Trophoblast cell (in vitro differentiated cells and primary cell): ENCODE results near the gene TBC1D8.

Experiments
- DNase-seq, 2 donors: peaks; one replicate each; pipeline ENCODE4 v3.0.0-alpha.2; 2016
- H2AFZ ChIP-seq: 2 replicates; pipeline ENCODE4 v1.6.1; 2013; ENCODE audit warnings: low read length, moderate library complexity, mild to moderate bottlenecking; ENCODE audit not compliant: insufficient read depth, poor library complexity
- H2AK5ac ChIP-seq: 2 replicates; pipeline ENCODE4 v1.6.1; 2013; ENCODE audit warnings: mild to moderate bottlenecking, low read length
- H2BK120ac ChIP-seq: 2 replicates; pipeline ENCODE4 v1.6.1; 2013; ENCODE audit warnings: low read length, mild to moderate bottlenecking, moderate library complexity; ENCODE audit not compliant: insufficient read depth, poor library complexity
- H2BK12ac ChIP-seq: 2 replicates; pipeline ENCODE4 v1.6.1; 2013; ENCODE audit warnings: mild to moderate bottlenecking, low read length, moderate library complexity
- H2BK5ac ChIP-seq: 2 replicates; pipeline ENCODE4 v1.6.1; 2013; ENCODE audit warnings: low read length, low read depth, moderate library complexity, mild to moderate bottlenecking; ENCODE audit not compliant: poor library complexity
- H3K14ac ChIP-seq: 2 replicates; pipeline ENCODE4 v1.6.1; 2013; ENCODE audit warnings: mild to moderate bottlenecking, low read length
- H3K18ac ChIP-seq: 2 replicates; pipeline ENCODE4 v1.6.1; 2013; ENCODE audit warnings: mild to moderate bottlenecking, low read length
- H3K23ac ChIP-seq: 2 replicates; pipeline ENCODE4 v1.6.1; 2013; ENCODE audit warnings: low read length
- H3K27ac ChIP-seq: 2 replicates; pipeline ENCODE4 v1.5.1; 2013; ENCODE audit warnings: low read depth, mild to moderate bottlenecking, inconsistent platforms, low read length, moderate library complexity
- H3K27me3 ChIP-seq: 2 replicates; pipeline ENCODE4 v1.6.1; 2013; ENCODE audit warnings: inconsistent platforms, mild to moderate bottlenecking, low read length, moderate library complexity; ENCODE audit not compliant: insufficient read depth
- H3K36me3 ChIP-seq, 2 experiments: 1 replicate in 1 of 2; 2 replicates in 1 of 2; pipeline ENCODE4 v1.6.1; 2013; ENCODE audit warnings: low read length in 2 of 2, mild to moderate bottlenecking in 2 of 2, moderate library complexity in 1 of 2; ENCODE audit not compliant: insufficient read depth in 2 of 2, control insufficient read depth in 1 of 2
- H3K4ac ChIP-seq: 2 replicates; pipeline ENCODE4 v1.6.1; 2013; ENCODE audit warnings: low read depth, mild to moderate bottlenecking, low read length, moderate library complexity
- H3K4me1 ChIP-seq, 2 experiments: 1 replicate in 1 of 2; 2 replicates in 1 of 2; pipeline ENCODE4 v1.6.1; 2013; ENCODE audit warnings: low read length in 2 of 2, mild to moderate bottlenecking in 2 of 2, moderate library complexity in 1 of 2; ENCODE audit not compliant: insufficient read depth in 2 of 2, control insufficient read depth in 1 of 2
- H3K4me2 ChIP-seq: 2 replicates; pipeline ENCODE4 v1.6.1; 2013; ENCODE audit warnings: inconsistent platforms, mild to moderate bottlenecking, low read length, moderate library complexity
- H3K4me3 ChIP-seq: 2 replicates; pipeline ENCODE4 v1.5.1; 2013; ENCODE audit warnings: mild to moderate bottlenecking, low read depth, low read length, inconsistent platforms
- H3K79me1 ChIP-seq: one replicate; pipeline ENCODE4 v1.6.1; 2013; ENCODE audit warnings: low read length
- H3K79me2 ChIP-seq: 2 replicates; pipeline ENCODE4 v1.6.1; 2013; ENCODE audit warnings: low read length, mild to moderate bottlenecking; ENCODE audit not compliant: control insufficient read depth, insufficient read depth, poor library complexity
- H3K9ac ChIP-seq: 2 replicates; pipeline ENCODE4 v1.6.1; 2013; ENCODE audit warnings: mild to moderate bottlenecking, low read length
- H3K9me3 ChIP-seq: 2 replicates; pipeline ENCODE4 v1.6.1; 2013; ENCODE audit warnings: low read depth, mild to moderate bottlenecking, control low read depth, inconsistent platforms, low read length; ENCODE audit not compliant: insufficient read depth
- H4K12ac ChIP-seq: 2 replicates; pipeline ENCODE4 v1.6.1; 2013; ENCODE audit warnings: low read depth, mild to moderate bottlenecking, low read length, moderate library complexity
- H4K8ac ChIP-seq: 2 replicates; pipeline ENCODE4 v1.6.1; 2013; ENCODE audit warnings: low read depth, mild to moderate bottlenecking, low read length, moderate library complexity
- H4K91ac ChIP-seq: one replicate; pipeline ENCODE4 v1.6.1; 2013; ENCODE audit warnings: low read depth, mild to moderate bottlenecking, low read length, moderate library complexity
- WGBS: extraction: QIAGEN DNeasy Blood & Tissue Kit; methylation state at CpG from one replicate; pipeline ENCODE4 v1.1.7; 2013; ENCODE audit warnings: missing lambda C conversion rate; ENCODE audit not compliant: insufficient read length, insufficient coverage; ENCODE audit errors: extremely low coverage; 5-methylcytosine and 5-hydroxymethylcytosine counted together

The TBC1D8 gene

DNA sequence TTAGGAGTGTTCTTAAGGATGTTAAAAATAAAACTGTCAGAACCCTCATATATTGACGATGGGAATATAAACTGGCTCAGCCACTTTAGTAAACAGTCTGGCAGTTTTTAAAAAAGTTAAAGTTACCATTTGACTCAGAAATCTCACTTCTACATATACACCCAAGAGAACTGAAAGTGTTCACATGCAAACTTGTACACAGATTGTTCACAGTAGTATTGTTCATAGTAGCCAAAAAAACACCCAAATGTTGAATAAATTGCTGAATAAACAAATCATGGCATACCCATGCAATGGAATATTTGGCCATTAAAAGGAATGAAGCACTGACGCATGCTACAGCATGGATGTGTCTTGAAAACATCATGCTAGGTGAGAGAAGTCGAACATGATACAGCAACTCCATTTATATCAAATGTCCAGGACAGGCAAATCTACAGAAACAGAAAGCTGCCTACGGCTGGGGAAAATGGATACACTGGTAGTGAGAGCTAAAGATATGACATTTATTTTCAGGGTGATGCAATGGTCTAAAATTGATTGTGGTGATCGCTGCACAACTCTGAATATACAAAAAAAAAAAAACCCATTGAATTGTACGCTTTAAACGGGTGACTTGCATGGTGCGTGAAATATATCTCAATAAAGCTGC is 139.0 kb downstream of the TBC1D8 start:
- no peak overlapping the region for H2AFZ ChIP-seq
- H3K23ac ChIP-seq: no peak overlapping the region
- no peak overlapping the region for H3K14ac ChIP-seq
- no peak overlapping the region for H4K8ac ChIP-seq
- H3K4ac ChIP-seq: no peak overlapping the region
- no peak overlapping the region for H2BK120ac ChIP-seq
- no peak overlapping the region for H3K4me3 ChIP-seq
- no peak overlapping the region for H2BK5ac ChIP-seq
- H3K79me1 ChIP-seq: no peaks in the 10 kb centered on the region
- H2BK12ac ChIP-seq: no peak overlapping the region
- H4K12ac ChIP-seq: no peak overlapping the region
- H3K9me3 ChIP-seq: no peaks in the 10 kb centered on the region
- H3K18ac ChIP-seq: no peak overlapping the region
- H3K27me3 ChIP-seq: no peaks in the 10 kb centered on the region
- DNase-seq: no peak
- no CpG with 5 or more reads among the region's 8 CpGs for WGBS
- no peak overlapping the region for H4K91ac ChIP-seq
- H2AK5ac ChIP-seq: no peak overlapping the region
- H3K27ac ChIP-seq: no peak overlapping the region
- no peaks in the 10 kb centered on the region for H3K4me1 ChIP-seq
- no peak overlapping the region for H3K4me2 ChIP-seq
- H3K9ac ChIP-seq: no peak overlapping the region
- H3K36me3 ChIP-seq: peaks cover 12 to 19% of the 10 kb centered on the region in 2 experiments
- no peaks in the 10 kb centered on the region for H3K79me2 ChIP-seq

DNA sequence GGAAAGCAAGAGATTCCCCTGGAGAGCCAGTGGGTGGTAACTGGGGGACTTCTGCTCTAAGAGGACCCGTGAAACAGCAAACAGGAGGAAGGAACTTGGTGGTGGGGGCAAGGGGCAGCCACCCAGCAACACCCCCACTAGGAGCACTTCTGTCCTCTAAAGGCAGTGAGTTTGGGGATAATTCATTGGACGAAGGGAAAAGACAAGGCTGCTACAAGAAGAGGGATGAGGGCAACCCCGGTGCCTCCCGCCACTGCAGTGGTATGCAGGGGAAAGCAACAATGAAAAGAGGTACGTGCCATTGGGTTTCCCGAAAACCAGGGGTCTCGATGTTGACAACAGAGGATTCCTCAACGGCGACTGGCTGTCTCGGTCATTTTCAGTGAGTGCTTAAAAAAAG is 140.0 kb downstream of the TBC1D8 start:
- no peak overlapping the region for H3K9ac ChIP-seq
- DNase-seq: no peak
- H3K4me2 ChIP-seq: no peak overlapping the region
- H3K14ac ChIP-seq: no peak overlapping the region
- H3K4me1 ChIP-seq: no peaks in the 10 kb centered on the region
- no peak overlapping the region for H4K91ac ChIP-seq
- no peak overlapping the region for H3K18ac ChIP-seq
- no CpG with 5 or more reads among the region's 10 CpGs for WGBS
- H3K4me3 ChIP-seq: no peak overlapping the region
- no peak overlapping the region for H4K12ac ChIP-seq
- no peak overlapping the region for H2BK120ac ChIP-seq
- H2BK12ac ChIP-seq: no peak overlapping the region
- H3K4ac ChIP-seq: no peak overlapping the region
- H3K27me3 ChIP-seq: no peaks in the 10 kb centered on the region
- H4K8ac ChIP-seq: no peak overlapping the region
- no peak overlapping the region for H3K27ac ChIP-seq
- H2AK5ac ChIP-seq: no peak overlapping the region
- H2BK5ac ChIP-seq: no peak overlapping the region
- peaks cover 14 to 21% of the 10 kb centered on the region in 2 experiments for H3K36me3 ChIP-seq
- no peaks in the 10 kb centered on the region for H3K9me3 ChIP-seq
- H2AFZ ChIP-seq: no peak overlapping the region
- no peaks in the 10 kb centered on the region for H3K79me1 ChIP-seq
- no peaks in the 10 kb centered on the region for H3K79me2 ChIP-seq
- no peak overlapping the region for H3K23ac ChIP-seq

GRCh38 chr2:101007415-101008345 is 143.5 kb downstream of the TBC1D8 start:
- H3K27me3 ChIP-seq: no peaks in the 10 kb centered on the region
- DNase-seq: no peak
- WGBS: no CpG with 5 or more reads among the region's 11 CpGs

DNA sequence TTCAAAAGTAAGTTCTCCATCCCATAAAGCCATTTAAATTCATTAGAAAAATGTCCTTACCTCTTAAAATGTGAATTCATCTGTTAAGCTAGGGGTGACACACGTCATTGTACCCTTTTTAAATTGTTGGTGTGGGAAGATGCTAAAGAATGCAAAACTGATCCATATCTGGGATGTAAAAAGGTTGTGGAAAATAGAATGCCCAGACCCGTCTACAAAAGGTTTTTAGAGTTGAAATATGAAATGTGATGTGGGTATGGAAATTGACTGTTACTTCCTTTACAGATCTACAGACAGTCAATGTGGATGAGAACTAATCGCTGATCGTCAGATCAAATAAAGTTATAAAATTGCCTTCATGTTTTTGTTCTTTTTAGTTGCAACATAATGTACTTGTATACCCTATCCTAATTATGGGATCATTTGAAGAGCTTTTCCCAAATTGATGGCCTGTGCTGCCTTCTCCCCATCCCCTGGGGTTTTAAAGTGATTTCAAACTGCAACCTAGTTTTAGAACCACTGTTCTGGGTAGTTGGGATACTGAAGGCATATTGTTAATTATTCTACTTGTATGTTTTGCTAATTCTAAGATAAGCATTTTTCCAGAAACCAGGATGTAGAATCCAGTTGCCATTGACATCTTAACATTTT is 145.0 kb downstream of the TBC1D8 start:
- no peaks in the 10 kb centered on the region for H3K27me3 ChIP-seq
- no peak overlapping the region for H3K23ac ChIP-seq
- no peak overlapping the region for H3K4me3 ChIP-seq
- H3K4me1 ChIP-seq: peaks cover 3 to 8% of the 10 kb centered on the region in 2 experiments
- no peak overlapping the region for H2BK5ac ChIP-seq
- peaks cover 3% of the 10 kb centered on the region for H3K9me3 ChIP-seq
- H3K9ac ChIP-seq: no peak overlapping the region
- H2BK120ac ChIP-seq: no peak overlapping the region
- H3K79me1 ChIP-seq: peaks cover 11% of the 10 kb centered on the region
- H4K91ac ChIP-seq: no peak overlapping the region
- no peak overlapping the region for H3K18ac ChIP-seq
- H2BK12ac ChIP-seq: no peak overlapping the region
- no peak for DNase-seq
- H3K14ac ChIP-seq: no peak overlapping the region
- no peak overlapping the region for H2AK5ac ChIP-seq
- no peak overlapping the region for H3K4me2 ChIP-seq
- no peak overlapping the region for H4K12ac ChIP-seq
- H3K4ac ChIP-seq: no peak overlapping the region
- no peak overlapping the region for H2AFZ ChIP-seq
- peaks cover 15% of the 10 kb centered on the region for H3K79me2 ChIP-seq
- H3K36me3 ChIP-seq: peaks cover 23 to 43% of the 10 kb centered on the region in 2 experiments
- H4K8ac ChIP-seq: no peak overlapping the region
- H3K27ac ChIP-seq: no peak overlapping the region
- WGBS: no CpG with 5 or more reads among the region's 4 CpGs

More at GRCh38 chr2:101007415-101008345, 143.5 kb downstream of the TBC1D8 start:
- H3K79me2 ChIP-seq: peaks cover 6% of the 10 kb centered on the region
- no peak overlapping the region for H3K27ac ChIP-seq
- no peak overlapping the region for H3K4me3 ChIP-seq
- no peak overlapping the region for H3K4ac ChIP-seq
- no peak overlapping the region for H4K91ac ChIP-seq
- H3K14ac ChIP-seq: no peak overlapping the region
- H2BK120ac ChIP-seq: no peak overlapping the region
- no peaks in the 10 kb centered on the region for H3K9me3 ChIP-seq
- no peak overlapping the region for H4K12ac ChIP-seq
- H3K9ac ChIP-seq: no peak overlapping the region
- H2BK12ac ChIP-seq: no peak overlapping the region
- H3K4me2 ChIP-seq: no peak overlapping the region
- no peak overlapping the region for H4K8ac ChIP-seq
- peaks cover 27 to 44% of the 10 kb centered on the region in 2 experiments for H3K36me3 ChIP-seq
- H2BK5ac ChIP-seq: no peak overlapping the region
- no peak overlapping the region for H3K23ac ChIP-seq
- no peak overlapping the region for H3K18ac ChIP-seq
- H2AK5ac ChIP-seq: no peak overlapping the region
- no peak overlapping the region for H2AFZ ChIP-seq
- peaks cover 0 to 4% of the 10 kb centered on the region in 2 experiments for H3K4me1 ChIP-seq
- peaks cover 2% of the 10 kb centered on the region for H3K79me1 ChIP-seq
